A673 (cell line): ENCODE results near the gene TTLL8. TPM values are rescaled to one million over a fixed set of nuclear protein-coding genes. Genes with fewer than 3 reads are reported as not detected.

Experiments used
- BruUV-seq: library from RNA; stranded (reverse); fragments of 400-500 nt; replicated peaks from 2 replicates; lab custom pipeline; 2021; lab: Mats Ljungman, UMichigan
- CTCF ChIA-PET: fragments of 300-600 bp; sonication (Branson Sonifier 250); formaldehyde crosslinking; loops from one replicate; lab custom pipeline; 2022; ENCODE audit warnings: antibody characterized with exemption; lab: Charles Lee
- POLR2A ChIA-PET: fragments of 300-600 bp; sonication (Branson Sonifier 250); formaldehyde crosslinking; loops from one replicate; lab custom pipeline; 2022; ENCODE audit warnings: antibody characterized with exemption; ENCODE audit not compliant: low non-redundant PET; lab: Charles Lee
- DNase-seq: peaks from one replicate; pipeline ENCODE4 v3.0.0-alpha.2; 2015; ENCODE audit warnings: low spot score
- H3K27ac ChIP-seq: fragments of 200-600 bp; sonication (generic); 2 replicates; pipeline ENCODE4 v1.5.1; 2016; ENCODE audit warnings: mixed run types, low read depth, mild to moderate bottlenecking, mixed read lengths, antibody characterized with exemption, low read length; ENCODE audit not compliant: poor library complexity, severe bottlenecking
- H3K27me3 ChIP-seq: fragments of 200-600 bp; sonication (generic); replicated peaks from 2 replicates; pipeline ENCODE4 v1.6.1; 2017; ENCODE audit warnings: mixed run types, low read depth, mild to moderate bottlenecking, mixed read lengths, antibody characterized with exemption, low read length; ENCODE audit not compliant: insufficient read depth, poor library complexity
- H3K36me3 ChIP-seq: fragments of 200-600 bp; sonication (generic); 2 replicates; pipeline ENCODE4 v1.6.1; 2016; ENCODE audit warnings: mixed run types, mild to moderate bottlenecking, mixed read lengths, antibody characterized with exemption, low read length; ENCODE audit not compliant: insufficient read depth, poor library complexity, severe bottlenecking
- H3K4me1 ChIP-seq: fragments of 200-600 bp; sonication (generic); 2 replicates; pipeline ENCODE4 v1.6.1; 2017; ENCODE audit warnings: mixed run types, mild to moderate bottlenecking, mixed read lengths, antibody characterized with exemption, low read length; ENCODE audit not compliant: insufficient read depth, poor library complexity, severe bottlenecking
- H3K4me3 ChIP-seq: fragments of 200-600 bp; sonication (generic); 2 replicates; pipeline ENCODE4 v1.5.1; 2016; ENCODE audit warnings: low read depth, mixed run types, mild to moderate bottlenecking, mixed read lengths, low read length; ENCODE audit not compliant: poor library complexity, severe bottlenecking
- H3K9me3 ChIP-seq: fragments of 200-600 bp; sonication (generic); 2 replicates; pipeline ENCODE4 v1.6.1; 2016; ENCODE audit warnings: mixed run types, low read depth, mild to moderate bottlenecking, mixed read lengths, antibody characterized with exemption, low read length; ENCODE audit not compliant: poor library complexity, severe bottlenecking
- CTCF ChIP-seq: fragments of 300-800, 200-600 bp; sonication (generic); conservative IDR thresholded peaks from 2 replicates; pipeline ENCODE4 v1.5.1; 2017; ENCODE audit warnings: low read depth, mild to moderate bottlenecking, antibody characterized with exemption, low read length, moderate library complexity, mixed read lengths
- EZH2 ChIP-seq: fragments of 200-600 bp; sonication (generic); IDR thresholded peaks from 2 replicates; pipeline ENCODE4 v1.6.1; 2017; ENCODE audit warnings: borderline replicate concordance, low read depth, mild to moderate bottlenecking, mixed read lengths, antibody characterized with exemption, low read length; ENCODE audit not compliant: poor library complexity, severe bottlenecking
- intact Hi-C: fragments of 100-400 bp; cut with micrococcal nuclease; formaldehyde crosslinking; loops from one replicate; pipeline ENCODE4 v1.10.0; 2022; ENCODE audit not compliant: unreplicated experiment
- total RNA-seq: library from RNA; stranded (reverse); gene quantifications from 2 replicates; pipeline ENCODE4 v1.2.3, GENCODE V29; 2021

Gene TTLL8
- total RNA-seq, 1 experiment from 2014 or later = not detected

DNA sequence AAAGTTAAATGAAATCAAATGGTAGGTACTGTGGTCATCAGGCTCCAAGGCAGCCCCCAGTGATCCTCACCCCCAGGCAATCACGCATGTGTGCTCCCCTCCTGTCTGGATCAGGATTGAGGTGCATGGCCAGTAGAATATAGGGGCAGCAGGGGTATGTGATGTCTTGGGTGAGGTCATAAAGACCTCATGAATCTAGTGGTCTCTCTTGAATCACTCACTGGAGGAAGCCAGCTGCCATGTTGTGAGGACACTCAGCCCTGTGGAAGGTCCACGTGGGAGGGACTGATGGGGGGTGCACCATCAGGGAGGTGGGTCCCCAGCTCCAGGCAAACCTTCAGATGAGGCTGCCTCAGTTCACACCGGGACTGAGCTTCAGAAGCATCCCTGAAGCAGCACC is 38.8 kb downstream of the TTLL8 start:
- TF ChIP-seq CTCF = no peak
- no peak for TF ChIP-seq EZH2
- ChIA-PET CTCF (no interaction called here), POLR2A (no interaction called here)
- BruUV-seq = no TSS peak
- Histone ChIP-seq H3K9me3 (peaks cover 4% of the 10 kb centered on the region), H3K36me3 (no peaks in the 10 kb centered on the region), H3K4me1 (peaks cover 6% of the 10 kb centered on the region), H3K4me3 (no peak overlapping the region), H3K27me3 (no peaks in the 10 kb centered on the region), H3K27ac (no peak overlapping the region)
- no peak for DNase-seq
- intact Hi-C loops = no loop called here

DNA sequence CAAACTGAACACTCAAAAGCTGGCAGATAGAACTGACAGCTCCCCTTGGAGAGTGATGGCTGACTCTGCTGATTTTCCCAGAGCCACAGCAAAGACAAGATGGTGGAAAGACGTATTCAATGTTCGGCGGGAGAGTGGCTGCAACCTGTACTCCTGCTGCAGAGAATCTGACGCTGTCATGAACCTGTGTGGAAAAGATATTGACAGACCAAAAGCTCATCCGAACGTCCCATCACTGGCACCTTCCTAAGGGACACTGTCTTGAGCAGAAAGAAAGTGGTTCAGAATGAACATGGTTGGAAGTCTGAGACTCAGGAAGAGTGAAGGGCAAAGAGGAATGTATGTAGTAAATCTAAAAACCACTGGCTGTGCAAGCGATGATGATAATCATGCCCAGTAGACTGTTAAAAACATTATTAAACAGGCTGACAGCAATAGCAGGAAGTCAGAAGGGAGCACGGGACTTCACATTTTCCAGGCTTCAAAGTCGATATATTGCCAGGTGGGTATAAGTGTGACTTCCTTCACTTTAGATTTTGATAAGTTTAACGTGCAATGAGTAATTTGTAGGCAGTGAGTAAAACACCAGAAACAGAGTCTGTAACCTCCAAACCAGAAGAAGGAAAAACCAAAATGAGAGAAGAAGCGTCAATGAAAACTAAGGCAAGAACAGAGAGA is 39.4 kb downstream of the TTLL8 start:
- no peak overlapping the region for H3K27ac ChIP-seq
- POLR2A ChIA-PET = no interaction called here
- H3K27me3 ChIP-seq = no peaks in the 10 kb centered on the region
- BruUV-seq = no TSS peak
- DNase-seq = no peak
- H3K9me3 ChIP-seq = peaks cover 4% of the 10 kb centered on the region
- CTCF ChIA-PET = no interaction called here
- H3K4me1 ChIP-seq = peaks cover 6% of the 10 kb centered on the region
- intact Hi-C loops = no loop called here
- H3K36me3 ChIP-seq = no peaks in the 10 kb centered on the region
- no peak overlapping the region for H3K4me3 ChIP-seq
- TF ChIP-seq EZH2 (no peak), CTCF (no peak)

- no peak for DNase-seq
- H3K4me3 ChIP-seq = no peak overlapping the region
- peaks cover 6% of the 10 kb centered on the region for H3K4me1 ChIP-seq
- H3K36me3 ChIP-seq = no peaks in the 10 kb centered on the region
- intact Hi-C loops = no loop called here
- TF ChIP-seq EZH2 (no peak), CTCF (no peak)
- peaks cover 4% of the 10 kb centered on the region for H3K9me3 ChIP-seq
- H3K27me3 ChIP-seq = no peaks in the 10 kb centered on the region
- no peak overlapping the region for H3K27ac ChIP-seq
- BruUV-seq = no TSS peak
- ChIA-PET CTCF (no interaction called here), POLR2A (no interaction called here)
These were observed 40.3 kb downstream of the TTLL8 start for GRCh38 chr22:50017701-50018224.
